Ovary (tissue), 3 donors: ENCODE data around the gene NDUFA8.

Source experiments
- CTCF ChIP-seq, 3 donors: fragments of 450-650 bp in 2 of 3; fragments of 200-600 bp in 1 of 3; IDR thresholded peaks; one replicate each; pipeline versions ENCODE4 v1.5.1 to v1.8.0; 2016 to 2022; ENCODE audit warnings: antibody characterized with exemption in 3 of 3, mild to moderate bottlenecking in 1 of 3
- EP300 ChIP-seq: sonication (generic); formaldehyde crosslinking; IDR thresholded peaks from one replicate; pipeline ENCODE4 v1.6.1; 2017; ENCODE audit warnings: antibody characterized with exemption
- POLR2A ChIP-seq: fragments of 450-650 bp; IDR thresholded peaks from one replicate; pipeline ENCODE4 v1.6.1; 2017; ENCODE audit warnings: antibody characterized with exemption, mild to moderate bottlenecking, moderate library complexity
- donor health status: DM: no; HTN: no; CAD: no.

GRCh38 chr9:122116040-122116439, 43.5 kb downstream of the NDUFA8 start:
- TF ChIP-seq CTCF (IDR thresholded peaks at IDR 0.05) (no peak), EP300 (no peak), POLR2A (no peak)
